Activated CD4-positive, CD25-positive, alpha-beta regulatory T cell treated with anti-CD3 and anti-CD28 coated beads, Interleukin-2, amount 50 U/mL, for 24 hours (primary cell): ENCODE results near the gene TBXAS1.

Experiments
- ATAC-seq, 2 donors: fragments of 150-1000 bp; cut with Tn5 transposase; one replicate each; pipeline ENCODE4 v1.10.0; 2021; ENCODE audit warnings: mild to moderate bottlenecking in 1 of 2, moderate library complexity in 1 of 2

The TBXAS1 gene

GRCh38 chr7:140029072-140029471 lies 200.0 kb downstream of the TBXAS1 start:
- ATAC-seq: no peak

- ATAC-seq: no peak
Measured at GRCh38 chr7:140031364-140031763, 202.3 kb downstream of the TBXAS1 start.

- no peak for ATAC-seq
Measured at GRCh38 chr7:140033036-140033435, 204.0 kb downstream of the TBXAS1 start.

- ATAC-seq: no peak
Measured at GRCh38 chr7:140033779-140034363, 204.8 kb downstream of the TBXAS1 start.

GRCh38 chr7:140034421-140034820 lies 205.4 kb downstream of the TBXAS1 start:
- ATAC-seq: no peak

GRCh38 chr7:140035400-140036223 lies 206.5 kb downstream of the TBXAS1 start:
- no peak for ATAC-seq

- peak; percentile 53 for ATAC-seq
Measured at GRCh38 chr7:140036224-140036962, 207.3 kb downstream of the TBXAS1 start.

- no peak for ATAC-seq
Measured at GRCh38 chr7:140039066-140039465, 210.0 kb downstream of the TBXAS1 start.

- ATAC-seq: no peak
Measured at GRCh38 chr7:140039896-140040295, 210.8 kb downstream of the TBXAS1 start.

- ATAC-seq: no peak
Measured at GRCh38 chr7:140041659-140042385, 212.8 kb downstream of the TBXAS1 start.

GRCh38 chr7:140042386-140042670 lies 213.3 kb downstream of the TBXAS1 start:
- no peak for ATAC-seq

GRCh38 chr7:140044251-140044650 lies 215.2 kb downstream of the TBXAS1 start:
- no peak for ATAC-seq

- no peak for ATAC-seq
Measured at GRCh38 chr7:140045697-140046096, 216.6 kb downstream of the TBXAS1 start.

GRCh38 chr7:140047197-140047596 lies 218.1 kb downstream of the TBXAS1 start:
- ATAC-seq: no peak

- no peak for ATAC-seq
Measured at GRCh38 chr7:140048138-140048537, 219.1 kb downstream of the TBXAS1 start.

- no peak for ATAC-seq
Measured at GRCh38 chr7:140048989-140049338, 219.9 kb downstream of the TBXAS1 start.

- ATAC-seq: no peak
Measured at GRCh38 chr7:140049339-140050024, 220.4 kb downstream of the TBXAS1 start.

GRCh38 chr7:140050100-140050499 lies 221.0 kb downstream of the TBXAS1 start:
- no peak for ATAC-seq

- no peak for ATAC-seq
Measured at GRCh38 chr7:140051820-140052219, 222.8 kb downstream of the TBXAS1 start.

GRCh38 chr7:140053812-140054539 lies 224.9 kb downstream of the TBXAS1 start:
- peak; percentile 66 to 75 for ATAC-seq

- ATAC-seq: no peak
Measured at GRCh38 chr7:140054751-140055150, 225.7 kb downstream of the TBXAS1 start.

GRCh38 chr7:140055833-140056232 lies 226.8 kb downstream of the TBXAS1 start:
- ATAC-seq: no peak
